A549 (cell line): ENCODE data around the gene NYNRIN. TPM values are rescaled to one million over a fixed set of nuclear protein-coding genes. Genes with fewer than 3 reads are reported as not detected.
A peak's percentile ranks its signal among the peaks of the same experiment; 100 is the strongest.

Source experiments
- ATAC-seq, 2 experiments: fragments of 200-7000 bp in 1 of 2; fragments of >200 bp in 1 of 2; cut with Nextera tagmentation in 1 of 2; cut with Tn5 transposase in 1 of 2; 3 replicates each; pipeline versions ENCODE4 v1.8.0 to v1.9.1; 2018 to 2020; ENCODE audit warnings: mild to moderate bottlenecking in 1 of 2, moderate library complexity in 1 of 2
- CTCF ChIA-PET: fragments of 300-600 bp; sonication (Branson Sonifier 250); formaldehyde crosslinking; extraction: SDS; loops from one replicate; lab custom pipeline; 2021; ENCODE audit warnings: antibody characterized with exemption, inconsistent platforms; lab: Yijun Ruan, JAX
- POLR2A ChIA-PET: fragments of 350-600 bp; formaldehyde crosslinking; extraction: SDS; loops from one replicate; lab custom pipeline; 2021; ENCODE audit warnings: antibody characterized with exemption, inconsistent platforms; lab: Yijun Ruan, JAX
- DNase-seq, 2 experiments: peaks; one replicate each; pipeline versions ENCODE4 v3.0.0 to v3.0.0-alpha.2; 2011 to 2016; ENCODE audit warnings: low read depth in 1 of 2, low spot score in 1 of 2
- FAIRE-seq: peaks from 2 replicates; lab custom pipeline; 2011; peaks lifted over from hg19 to GRCh38; lab: Jason Lieb, UNC
- H3K27ac ChIP-seq, 2 experiments: fragments of >200 bp; sonication (Bioruptor Twin); formaldehyde crosslinking; 3 replicates each; pipeline ENCODE4 v1.5.1; 2016 to 2017
- H3K4me1 ChIP-seq: fragments of >200 bp; sonication (Bioruptor Twin); formaldehyde crosslinking; 3 replicates; pipeline ENCODE4 v1.6.1; 2016
- H3K4me2 ChIP-seq: fragments of >200 bp; sonication (Bioruptor Twin); formaldehyde crosslinking; 3 replicates; pipeline ENCODE4 v1.6.1; 2016
- H3K4me3 ChIP-seq: fragments of >200 bp; sonication (Bioruptor Twin); formaldehyde crosslinking; 3 replicates; pipeline ENCODE4 v1.5.1; 2016
- H3K9me3 ChIP-seq: fragments of >200 bp; sonication (Bioruptor Twin); formaldehyde crosslinking; 3 replicates; pipeline ENCODE4 v1.6.1; 2016
- BHLHE40 ChIP-seq: IDR thresholded peaks from 2 replicates; pipeline ENCODE4 v1.6.1; 2012; ENCODE audit warnings: low read depth, low read length, inconsistent platforms
- CBX2 ChIP-seq: fragments of 200-600 bp; sonication (generic); IDR thresholded peaks from 2 replicates; pipeline ENCODE4 v1.6.1; 2016; ENCODE audit warnings: low read depth, mild to moderate bottlenecking, borderline replicate concordance
- EHF ChIP-seq: fragments of 250-450 bp; sonication (Bioruptor Pico); IDR thresholded peaks from 2 replicates; pipeline ENCODE4 v1.5.0; 2020; ENCODE audit warnings: mild to moderate bottlenecking
- ESRRA ChIP-seq: fragments of 150-350 bp; IDR thresholded peaks from 2 replicates; pipeline ENCODE4 v1.6.1; 2014; ENCODE audit warnings: mild to moderate bottlenecking, low read length, borderline replicate concordance
- FOSL2 ChIP-seq, 2 experiments: fragments of 450-650 bp in 1 of 2; fragments of >200 bp in 1 of 2; sonication (Bioruptor Twin) in 1 of 2; formaldehyde crosslinking; IDR thresholded peaks; 2 replicates each; pipeline versions ENCODE4 v1.5.0 to v1.6.1; 2016 to 2020; ENCODE audit warnings: mild to moderate bottlenecking in 1 of 2, moderate library complexity in 1 of 2
- FOXS1 ChIP-seq: fragments of 250-450 bp; sonication (Bioruptor Pico); IDR thresholded peaks from 2 replicates; pipeline ENCODE4 v1.5.0; 2020; ENCODE audit warnings: mild to moderate bottlenecking, moderate library complexity
- HDAC2 ChIP-seq: fragments of 200-600 bp; sonication (generic); IDR thresholded peaks from 2 replicates; pipeline ENCODE4 v1.6.1; 2016
- HEYL ChIP-seq: fragments of 250-450 bp; sonication (Bioruptor Pico); IDR thresholded peaks from 2 replicates; pipeline ENCODE4 v1.8.0; 2021; ENCODE audit warnings: mild to moderate bottlenecking, moderate library complexity
- HOXA7 ChIP-seq: fragments of 250-450 bp; sonication (Bioruptor Pico); IDR thresholded peaks from 2 replicates; pipeline ENCODE4 v1.5.0; 2020; ENCODE audit warnings: mild to moderate bottlenecking, moderate library complexity
- HOXB5 ChIP-seq: fragments of 250-450 bp; sonication (Bioruptor Pico); IDR thresholded peaks from 2 replicates; pipeline ENCODE4 v1.5.0; 2020; ENCODE audit warnings: mild to moderate bottlenecking, moderate library complexity
- JUNB ChIP-seq: fragments of >200 bp; sonication (Bioruptor Twin); formaldehyde crosslinking; IDR thresholded peaks from 2 replicates; pipeline ENCODE4 v1.6.1; 2016
- KDM1A ChIP-seq: fragments of 200-600 bp; sonication (generic); IDR thresholded peaks from 2 replicates; pipeline ENCODE4 v1.6.1; 2016; ENCODE audit warnings: low read depth, mild to moderate bottlenecking
- KDM5A ChIP-seq: fragments of 200-600 bp; sonication (generic); IDR thresholded peaks from 2 replicates; pipeline ENCODE4 v1.6.1; 2016; ENCODE audit warnings: antibody characterized with exemption, mild to moderate bottlenecking
- MAFK ChIP-seq: fragments of 450-650 bp; IDR thresholded peaks from 2 replicates; pipeline ENCODE4 v1.6.1; 2014; ENCODE audit not compliant: partially characterized antibody
- MYC ChIP-seq: IDR thresholded peaks from 2 replicates; pipeline ENCODE4 v1.6.1; 2012; ENCODE audit warnings: mild to moderate bottlenecking, inconsistent platforms, low read length, improper control_type of control experiment, borderline replicate concordance
- NR3C1 ChIP-seq: fragments of >200 bp; sonication (Bioruptor Twin); formaldehyde crosslinking; IDR thresholded peaks from 3 replicates; pipeline ENCODE4 v1.6.1; 2017
- PHF8 ChIP-seq: fragments of 200-600 bp; sonication (generic); IDR thresholded peaks from 2 replicates; pipeline ENCODE4 v1.6.1; 2016; ENCODE audit warnings: low read depth, mild to moderate bottlenecking, antibody characterized with exemption, moderate library complexity, borderline replicate concordance
- POLR2A ChIP-seq: IDR thresholded peaks from 2 replicates; pipeline ENCODE4 v1.6.1; 2012; ENCODE audit warnings: mild to moderate bottlenecking, low read length
- RFX5 ChIP-seq: fragments of 450-650 bp; IDR thresholded peaks from 2 replicates; pipeline ENCODE4 v1.7.1; 2014; ENCODE audit warnings: antibody characterized with exemption, mild to moderate bottlenecking, moderate library complexity
- RNF2 ChIP-seq: fragments of 200-600 bp; sonication (generic); IDR thresholded peaks from 2 replicates; pipeline ENCODE4 v1.6.1; 2016; ENCODE audit warnings: low read depth, mild to moderate bottlenecking, antibody characterized with exemption, moderate library complexity, borderline replicate concordance
- TP53 ChIP-seq: fragments of 250-450 bp; sonication (Bioruptor Pico); IDR thresholded peaks from 2 replicates; pipeline ENCODE4 v1.5.0; 2021; ENCODE audit warnings: mild to moderate bottlenecking, moderate library complexity
- ZNF302 ChIP-seq: fragments of 250-450 bp; sonication (Bioruptor Pico); IDR thresholded peaks from 2 replicates; pipeline ENCODE4 v1.9.0; 2021; ENCODE audit warnings: inconsistent platforms, mild to moderate bottlenecking, moderate library complexity
- WGBS: methylation state at CpG from one replicate; pipeline ENCODE4 v1.1.6; 2017; ENCODE audit errors: missing lambda C conversion rate; 5-methylcytosine and 5-hydroxymethylcytosine counted together
- polyA plus RNA-seq, 4 experiments: library from polyadenylated mRNA; depleted of rRNA in 3 of 4; stranded (reverse); fragments of >200 nt; fragmentation: RNase III in 1 of 4; extraction: RNeasy Plus Mini Kit Qiagen cat#74134 plus additional on column Dnase treatment in 1 of 4; gene quantifications; 2 replicates in 3 of 4; 3 replicates in 1 of 4; pipeline ENCODE4 v1.2.3, GENCODE V29; 2011 to 2017
- TF ChIP-seq, protein P1 (sequence below): fragments of 250-450 bp; sonication (Bioruptor Pico); IDR thresholded peaks from 2 replicates; pipeline ENCODE4 v1.5.0; 2021; ENCODE audit warnings: mild to moderate bottlenecking, moderate library complexity, borderline replicate concordance
- TF ChIP-seq, protein P2 (sequence below): IDR thresholded peaks from 2 replicates; pipeline ENCODE4 v1.6.1; 2012
- TF ChIP-seq, protein P3 (sequence below): fragments of 150-350 bp; IDR thresholded peaks from 2 replicates; pipeline ENCODE4 v1.6.1; 2014; ENCODE audit warnings: low read depth, mild to moderate bottlenecking, low read length
- TF ChIP-seq, protein P4 (sequence below): IDR thresholded peaks from 2 replicates; pipeline ENCODE4 v1.6.1; 2012; ENCODE audit warnings: low read depth, borderline replicate concordance

Gene NYNRIN
- polyA plus RNA-seq, 2 of the 4 experiments (the other 2 are of a cell fraction): 0.19 to 0.44 TPM

DNA sequence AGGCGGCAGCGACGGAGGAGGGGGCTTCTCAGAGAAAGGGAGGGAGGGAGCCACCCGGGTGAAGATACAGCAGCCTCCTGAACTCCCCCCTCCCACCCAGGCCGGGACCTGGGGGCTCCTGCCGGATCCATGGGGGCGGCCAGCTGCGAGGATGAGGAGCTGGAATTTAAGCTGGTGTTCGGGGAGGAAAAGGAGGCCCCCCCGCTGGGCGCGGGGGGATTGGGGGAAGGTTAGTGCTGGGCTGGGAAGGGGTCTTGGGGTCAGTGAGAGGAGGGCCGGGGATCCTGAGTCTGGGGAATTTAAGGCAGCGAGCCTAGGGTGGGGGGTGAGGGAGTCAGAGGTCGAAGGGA is 30.6 kb upstream of the NYNRIN start:
- Histone ChIP-seq H3K4me2 (peak overlapping the region; percentile 69; the same call in 2 of the 3 replicates), H3K4me1 (peaks cover 15% of the 10 kb centered on the region), H3K9me3 (no peaks in the 10 kb centered on the region), H3K27ac (peak overlapping the region in 1 of 2 experiments; percentile 81; a peak in 2 of 6 replicates), H3K4me3 (no peak overlapping the region)
- ChIA-PET POLR2A (no interaction called here), CTCF (interaction anchor here (1.2 kb wide), 1 partner anchor 35 kb away, joined by 4 read pairs; no protein-coding TSS in a partner anchor)
- WGBS: 36% methylated on average over 9 of the region's 15 CpGs
- no peak for ATAC-seq
- FAIRE-seq: no peak
- DNase-seq: no peak
- TF ChIP-seq RFX5 (no peak), NR3C1 (no peak), ZNF302 (CRISPR knock-in tag) (no peak), KDM5A (no peak), PHF8 (no peak), MAFK (no peak), KDM1A (no peak), TP53 (no peak), CBX2 (no peak), ESRRA (no peak), RNF2 (no peak)
- TF ChIP-seq, protein P1, sequence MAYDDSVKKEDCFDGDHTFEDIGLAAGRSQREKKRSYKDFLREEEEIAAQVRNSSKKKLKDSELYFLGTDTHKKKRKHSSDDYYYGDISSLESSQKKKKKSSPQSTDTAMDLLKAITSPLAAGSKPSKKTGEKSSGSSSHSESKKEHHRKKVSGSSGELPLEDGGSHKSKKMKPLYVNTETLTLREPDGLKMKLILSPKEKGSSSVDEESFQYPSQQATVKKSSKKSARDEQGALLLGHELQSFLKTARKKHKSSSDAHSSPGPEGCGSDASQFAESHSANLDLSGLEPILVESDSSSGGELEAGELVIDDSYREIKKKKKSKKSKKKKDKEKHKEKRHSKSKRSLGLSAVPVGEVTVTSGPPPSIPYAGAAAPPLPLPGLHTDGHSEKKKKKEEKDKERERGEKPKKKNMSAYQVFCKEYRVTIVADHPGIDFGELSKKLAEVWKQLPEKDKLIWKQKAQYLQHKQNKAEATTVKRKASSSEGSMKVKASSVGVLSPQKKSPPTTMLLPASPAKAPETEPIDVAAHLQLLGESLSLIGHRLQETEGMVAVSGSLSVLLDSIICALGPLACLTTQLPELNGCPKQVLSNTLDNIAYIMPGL (CRISPR knock-in tag): no peak
- TF ChIP-seq, protein P2, sequence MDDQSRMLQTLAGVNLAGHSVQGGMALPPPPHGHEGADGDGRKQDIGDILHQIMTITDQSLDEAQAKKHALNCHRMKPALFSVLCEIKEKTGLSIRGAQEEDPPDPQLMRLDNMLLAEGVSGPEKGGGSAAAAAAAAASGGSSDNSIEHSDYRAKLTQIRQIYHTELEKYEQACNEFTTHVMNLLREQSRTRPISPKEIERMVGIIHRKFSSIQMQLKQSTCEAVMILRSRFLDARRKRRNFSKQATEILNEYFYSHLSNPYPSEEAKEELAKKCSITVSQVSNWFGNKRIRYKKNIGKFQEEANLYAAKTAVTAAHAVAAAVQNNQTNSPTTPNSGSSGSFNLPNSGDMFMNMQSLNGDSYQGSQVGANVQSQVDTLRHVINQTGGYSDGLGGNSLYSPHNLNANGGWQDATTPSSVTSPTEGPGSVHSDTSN: no peak

DNA sequence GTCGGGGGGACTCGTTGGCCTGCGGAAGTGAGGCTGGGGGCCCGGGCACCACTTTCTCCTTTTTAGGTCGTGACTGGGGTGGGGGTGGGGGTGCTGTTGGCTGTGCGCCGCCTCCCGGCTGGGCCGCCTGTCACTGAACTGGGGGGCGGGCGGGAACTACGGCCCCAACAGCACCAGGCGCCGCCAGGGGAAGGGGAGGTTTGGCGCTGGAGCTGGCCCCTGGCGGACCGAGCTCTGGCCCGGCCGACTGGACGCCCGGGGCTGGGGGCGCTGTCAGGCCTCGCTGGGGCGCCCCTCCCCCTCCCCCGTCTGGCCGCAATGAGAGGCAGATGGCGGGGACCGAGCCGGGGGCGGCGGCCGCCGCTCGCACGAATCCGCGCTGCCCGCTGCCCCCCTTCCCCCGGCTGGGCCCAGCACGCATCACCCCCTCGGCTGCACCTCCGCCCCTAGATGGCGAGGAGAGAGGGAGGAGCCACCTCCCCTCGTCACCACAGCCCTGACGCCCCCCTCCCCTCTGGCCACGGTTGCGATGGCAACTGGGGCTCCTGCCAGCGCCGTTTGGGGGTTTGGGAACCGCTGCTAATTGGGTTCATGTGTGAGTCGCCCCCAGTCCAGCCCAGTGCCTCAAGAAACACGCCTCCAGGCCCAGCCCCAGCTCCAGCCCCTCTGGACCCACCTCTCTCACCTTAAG is 30.1 kb upstream of the NYNRIN start:
- ATAC-seq: no peak
- DNase-seq: no peak

DNA sequence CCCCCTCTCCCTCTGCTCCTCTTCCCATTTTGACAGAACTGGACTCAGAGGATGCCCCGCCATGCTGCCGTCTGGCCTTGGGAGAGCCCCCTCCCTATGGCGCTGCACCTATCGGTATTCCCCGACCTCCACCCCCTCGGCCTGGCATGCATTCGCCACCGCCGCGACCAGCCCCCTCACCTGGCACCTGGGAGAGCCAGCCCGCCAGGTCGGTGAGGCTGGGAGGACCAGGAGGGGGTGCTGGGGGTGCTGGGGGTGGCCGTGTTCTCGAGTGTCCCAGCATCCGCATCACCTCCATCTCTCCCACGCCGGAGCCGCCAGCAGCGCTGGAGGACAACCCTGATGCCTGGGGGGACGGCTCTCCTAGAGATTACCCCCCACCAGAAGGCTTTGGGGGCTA is 29.3 kb upstream of the NYNRIN start:
- 85% methylated on average over 14 of the region's 20 CpGs for WGBS
- H3K4me3 ChIP-seq: no peak overlapping the region
- POLR2A ChIA-PET: no interaction called here
- no peak for TF ChIP-seq BHLHE40
- no peak for TF ChIP-seq FOXS1 (CRISPR knock-in tag)
- TF ChIP-seq, protein P3, sequence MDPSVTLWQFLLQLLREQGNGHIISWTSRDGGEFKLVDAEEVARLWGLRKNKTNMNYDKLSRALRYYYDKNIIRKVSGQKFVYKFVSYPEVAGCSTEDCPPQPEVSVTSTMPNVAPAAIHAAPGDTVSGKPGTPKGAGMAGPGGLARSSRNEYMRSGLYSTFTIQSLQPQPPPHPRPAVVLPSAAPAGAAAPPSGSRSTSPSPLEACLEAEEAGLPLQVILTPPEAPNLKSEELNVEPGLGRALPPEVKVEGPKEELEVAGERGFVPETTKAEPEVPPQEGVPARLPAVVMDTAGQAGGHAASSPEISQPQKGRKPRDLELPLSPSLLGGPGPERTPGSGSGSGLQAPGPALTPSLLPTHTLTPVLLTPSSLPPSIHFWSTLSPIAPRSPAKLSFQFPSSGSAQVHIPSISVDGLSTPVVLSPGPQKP: no peak
- no peak for TF ChIP-seq MYC
- TF ChIP-seq FOSL2 (IDR thresholded peaks at IDR 0.05): no peak
- no peak for TF ChIP-seq FOSL2 (CRISPR knock-in tag; IDR thresholded peaks at IDR 0.05)
- no peak for TF ChIP-seq POLR2A
- TF ChIP-seq HEYL (CRISPR knock-in tag): no peak
- TF ChIP-seq RFX5: no peak
- no peak for TF ChIP-seq HOXB5 (CRISPR knock-in tag)
- TF ChIP-seq JUNB: no peak
- TF ChIP-seq HDAC2: no peak
- ATAC-seq (no peak), DNase-seq (no peak), FAIRE-seq (no peak)
- no peak overlapping the region for H3K4me2 ChIP-seq
- H3K27ac ChIP-seq: no peak overlapping the region
- CTCF ChIA-PET: interaction anchor here (0.9 to 1.2 kb wide), 3 partner anchors 36 to 48 kb away, joined by 3 to 6 read pairs (median 4); no protein-coding TSS in a partner anchor
- no peaks in the 10 kb centered on the region for H3K9me3 ChIP-seq
- H3K4me1 ChIP-seq: peaks cover 15% of the 10 kb centered on the region

More for the DNA sequence above, 30.1 kb upstream of the NYNRIN start:
- ChIA-PET POLR2A (no interaction called here), CTCF (interaction anchor here (1.2 kb wide), 1 partner anchor 35 kb away, joined by 4 read pairs; no protein-coding TSS in a partner anchor)
- H3K4me1 ChIP-seq: peaks cover 15% of the 10 kb centered on the region
- TF ChIP-seq ZNF302 (CRISPR knock-in tag) (no peak), EHF (no peak), HDAC2 (no peak), HOXA7 (no peak)
- TF ChIP-seq, protein P4, sequence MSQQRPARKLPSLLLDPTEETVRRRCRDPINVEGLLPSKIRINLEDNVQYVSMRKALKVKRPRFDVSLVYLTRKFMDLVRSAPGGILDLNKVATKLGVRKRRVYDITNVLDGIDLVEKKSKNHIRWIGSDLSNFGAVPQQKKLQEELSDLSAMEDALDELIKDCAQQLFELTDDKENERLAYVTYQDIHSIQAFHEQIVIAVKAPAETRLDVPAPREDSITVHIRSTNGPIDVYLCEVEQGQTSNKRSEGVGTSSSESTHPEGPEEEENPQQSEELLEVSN: no peak
- TF ChIP-seq, protein P2: no peak
- H3K27ac ChIP-seq: peak overlapping the region in 1 of 2 experiments; percentile 81; a peak in 2 of 6 replicates
- no peak overlapping the region for H3K4me2 ChIP-seq
- FAIRE-seq: no peak
- H3K9me3 ChIP-seq: no peaks in the 10 kb centered on the region
- WGBS: 87% methylated on average over 30 of the region's 52 CpGs
- H3K4me3 ChIP-seq: no peak overlapping the region
